Esophagus squamous epithelium (tissue), 4 donors: ENCODE data around the gene APOBEC3G.
"Not testable (repeated sequence)": the region's sequence is repeated elsewhere in the genome, so short reads cannot be mapped to it uniquely, and the experiment has no call there.

Experiments used
- CTCF ChIP-seq, 6 experiments: fragments of 450-650 bp in 4 of 6; fragments of 200-600 bp in 2 of 6; sonication (generic) in 2 of 6; IDR thresholded peaks; one replicate each; pipeline ENCODE4 v1.5.1; 2016 to 2019; ENCODE audit warnings: antibody characterized with exemption in 6 of 6, mild to moderate bottlenecking in 4 of 6, moderate library complexity in 4 of 6
- POLR2A ChIP-seq, 4 donors: fragments of 450-650 bp; IDR thresholded peaks; one replicate each; pipeline ENCODE4 v1.6.1; 2017; ENCODE audit warnings: antibody characterized with exemption in 4 of 4, mild to moderate bottlenecking in 4 of 4, moderate library complexity in 3 of 4

- TF ChIP-seq CTCF, POLR2A (IDR thresholded peaks at IDR 0.05): not testable (repeated sequence)
These were observed 40.0 kb upstream of the APOBEC3G start for GRCh38 chr22:39037071-39037470.
